Caco-2 (cell line): ENCODE measurements around the gene RARA. TPM values are rescaled to one million over a fixed set of nuclear protein-coding genes. Genes with fewer than 3 reads are reported as not detected.

ENCODE experiments used
- BruUV-seq: library from RNA; stranded (reverse); fragments of 400-500 nt; replicated peaks from 2 replicates; lab custom pipeline; 2021; lab: Mats Ljungman, UMichigan
- CTCF ChIA-PET: fragments of 300-600 bp; sonication (Branson Sonifier 250); formaldehyde crosslinking; loops from one replicate; lab custom pipeline; 2022; ENCODE audit warnings: antibody characterized with exemption; lab: Charles Lee
- POLR2A ChIA-PET: fragments of 300-600 bp; sonication (Branson Sonifier 250); formaldehyde crosslinking; loops from one replicate; lab custom pipeline; 2022; ENCODE audit warnings: antibody characterized with exemption; lab: Charles Lee
- DNase-seq, 2 experiments: peaks; one replicate each; pipeline versions ENCODE4 v3.0.0 to v3.0.0-alpha.2; 2020 to 2022
- H3K27me3 ChIP-seq: replicated peaks from 2 replicates; pipeline ENCODE4 v1.6.0; 2011; ENCODE audit warnings: low read length; ENCODE audit not compliant: control insufficient read depth, insufficient read depth
- H3K36me3 ChIP-seq: 2 replicates; pipeline ENCODE4 v1.5.1; 2011; ENCODE audit warnings: low read length; ENCODE audit not compliant: control insufficient read depth, insufficient read depth
- H3K4me1 ChIP-seq: fragments of 250-450 bp; sonication (Bioruptor Pico); 2 replicates; pipeline ENCODE4 v1.5.1; 2020; ENCODE audit warnings: mild to moderate bottlenecking
- H3K4me3 ChIP-seq: 2 replicates; pipeline ENCODE4 v1.5.1; 2011; ENCODE audit warnings: low read depth, mild to moderate bottlenecking, control low read depth, low read length
- H3K9me3 ChIP-seq: fragments of 250-450 bp; sonication (Bioruptor Pico); 2 replicates; pipeline ENCODE4 v1.5.1; 2020; ENCODE audit warnings: mild to moderate bottlenecking, moderate library complexity
- H3K27ac Mint-ChIP-seq: one replicate; pipeline ENCODE4 v1.8.0; 2022; ENCODE audit warnings: mixed read lengths; ENCODE audit not compliant: unreplicated experiment
- H3K27me3 Mint-ChIP-seq: one replicate; pipeline ENCODE4 v1.8.0; 2022; ENCODE audit warnings: mixed read lengths; ENCODE audit not compliant: insufficient read depth, unreplicated experiment
- H3K36me3 Mint-ChIP-seq: one replicate; pipeline ENCODE4 v1.8.0; 2022; ENCODE audit warnings: mild to moderate bottlenecking, mixed read lengths; ENCODE audit not compliant: insufficient read depth, unreplicated experiment
- H3K4me1 Mint-ChIP-seq: one replicate; pipeline ENCODE4 v1.8.0; 2022; ENCODE audit warnings: low read depth, mixed read lengths; ENCODE audit not compliant: unreplicated experiment
- H3K4me3 Mint-ChIP-seq: one replicate; pipeline ENCODE4 v1.8.0; 2022; ENCODE audit warnings: mild to moderate bottlenecking, moderate library complexity, mixed read lengths; ENCODE audit not compliant: unreplicated experiment
- H3K9me3 Mint-ChIP-seq: one replicate; pipeline ENCODE4 v1.8.0; 2022; ENCODE audit warnings: mixed read lengths; ENCODE audit not compliant: unreplicated experiment
- CTCF ChIP-seq, 2 experiments: fragments of 200-600 bp in 1 of 2; IDR thresholded peaks; 1 replicate in 1 of 2; 2 replicates in 1 of 2; pipeline versions ENCODE4 v1.5.1 to v1.8.0; 2011 to 2022; ENCODE audit warnings: antibody characterized with exemption in 1 of 2, control low read depth in 1 of 2, inconsistent platforms in 1 of 2, low read depth in 1 of 2, low read length in 1 of 2, mild to moderate bottlenecking in 1 of 2, moderate library complexity in 1 of 2; ENCODE audit not compliant: insufficient read depth in 1 of 2, severe bottlenecking in 1 of 2, unreplicated experiment in 1 of 2
- intact Hi-C: fragments of 100-400 bp; cut with micrococcal nuclease; formaldehyde crosslinking; loops from one replicate; pipeline ENCODE4 v1.10.0; 2022; ENCODE audit not compliant: unreplicated experiment
- total RNA-seq: library from RNA; stranded (reverse); gene quantifications from 2 replicates; pipeline ENCODE4 v1.2.3, GENCODE V29; 2022

Gene RARA
- total RNA-seq, 1 experiment from 2014 or later = 27.6 TPM

GRCh38 chr17:40281663-40282062 is 27.3 kb upstream of the RARA start:
- TF ChIP-seq CTCF (IDR thresholded peaks at IDR 0.05; ENCODE audit: insufficient read depth in 1 of 2, low read depth in 1 of 2, low read length in 1 of 2, severe bottlenecking in 1 of 2, unreplicated experiment in 1 of 2) = no peak
- no peaks in the 10 kb centered on the region for H3K27me3 Mint-ChIP-seq
- Histone ChIP-seq H3K4me3 (no peak overlapping the region), H3K27me3 (no peaks in the 10 kb centered on the region), H3K36me3 (peaks cover 5% of the 10 kb centered on the region), H3K9me3 (no peaks in the 10 kb centered on the region), H3K4me1 (peaks cover 24% of the 10 kb centered on the region)
- intact Hi-C loops = no loop called here
- CTCF ChIA-PET = interaction anchor here (0.6 kb wide), 1 partner anchor 252 kb away, joined by 5 read pairs; no protein-coding TSS in a partner anchor
- no peak overlapping the region for H3K4me3 Mint-ChIP-seq
- H3K4me1 Mint-ChIP-seq = peaks cover 15% of the 10 kb centered on the region
- BruUV-seq = no TSS peak
- peaks cover 64% of the 10 kb centered on the region for H3K36me3 Mint-ChIP-seq
- no peaks in the 10 kb centered on the region for H3K9me3 Mint-ChIP-seq
- H3K27ac Mint-ChIP-seq = peak overlapping the region; percentile 40
- POLR2A ChIA-PET = no interaction called here
- no peak for DNase-seq

- Mint-ChIP-seq H3K9me3 (no peaks in the 10 kb centered on the region), H3K27ac (peak overlapping the region; percentile 69), H3K4me1 (peaks cover 15% of the 10 kb centered on the region), H3K4me3 (peak overlapping the region; percentile 37), H3K27me3 (no peaks in the 10 kb centered on the region), H3K36me3 (peaks cover 63% of the 10 kb centered on the region)
- no peak for DNase-seq
- H3K9me3 ChIP-seq = no peaks in the 10 kb centered on the region
- CTCF ChIA-PET = interaction anchor here (0.6 to 1.4 kb wide), 4 partner anchors 33 to 786 kb away, joined by 4 to 7 read pairs (median 4); partner anchors contain the start of gene WIPF2
- BruUV-seq = no TSS peak
- H3K4me3 ChIP-seq = no peak overlapping the region
- H3K36me3 ChIP-seq = peaks cover 3% of the 10 kb centered on the region
- peaks cover 24% of the 10 kb centered on the region for H3K4me1 ChIP-seq
- H3K27me3 ChIP-seq = no peaks in the 10 kb centered on the region
- no peak for TF ChIP-seq CTCF (IDR thresholded peaks at IDR 0.05; ENCODE audit: insufficient read depth in 1 of 2, low read depth in 1 of 2, low read length in 1 of 2, severe bottlenecking in 1 of 2, unreplicated experiment in 1 of 2)
- POLR2A ChIA-PET = interaction anchor here (0.6 to 0.9 kb wide), 4 partner anchors 34 to 183 kb away, joined by 3 to 4 read pairs (median 4); partner anchors contain the start of gene WIPF2
- intact Hi-C loops = no loop called here
These were observed 25.3 kb upstream of the RARA start for GRCh38 chr17:40283662-40284061.

GRCh38 chr17:40284085-40284713 is 24.8 kb upstream of the RARA start:
- H3K4me1 Mint-ChIP-seq = peaks cover 15% of the 10 kb centered on the region
- ChIA-PET CTCF (interaction anchor here (0.6 to 1.4 kb wide), 4 partner anchors 65 to 786 kb away, joined by 3 to 7 read pairs (median 4); partner anchors contain the start of gene WIPF2), POLR2A (interaction anchor here (0.6 to 0.9 kb wide), 4 partner anchors 34 to 183 kb away, joined by 3 to 4 read pairs (median 4); partner anchors contain the start of gene WIPF2)
- peak overlapping the region; percentile 69 for H3K27ac Mint-ChIP-seq
- no peaks in the 10 kb centered on the region for H3K27me3 ChIP-seq
- H3K9me3 ChIP-seq = no peaks in the 10 kb centered on the region
- H3K36me3 ChIP-seq = peaks cover 3% of the 10 kb centered on the region
- H3K9me3 Mint-ChIP-seq = no peaks in the 10 kb centered on the region
- peaks cover 62% of the 10 kb centered on the region for H3K36me3 Mint-ChIP-seq
- H3K4me3 ChIP-seq = no peak overlapping the region
- intact Hi-C loops = no loop called here
- peaks cover 24% of the 10 kb centered on the region for H3K4me1 ChIP-seq
- H3K27me3 Mint-ChIP-seq = no peaks in the 10 kb centered on the region
- no peak for TF ChIP-seq CTCF (IDR thresholded peaks at IDR 0.05; ENCODE audit: insufficient read depth in 1 of 2, low read depth in 1 of 2, low read length in 1 of 2, severe bottlenecking in 1 of 2, unreplicated experiment in 1 of 2)
- BruUV-seq = no TSS peak
- peak; percentile 80 to 82 for DNase-seq
- peak overlapping the region; percentile 37 for H3K4me3 Mint-ChIP-seq
